Cardiac muscle cell (in vitro differentiated cells and primary cell): ENCODE results near the gene PRKCH. TPM values are rescaled to one million over a fixed set of nuclear protein-coding genes. Genes with fewer than 3 reads are reported as not detected.
A peak's percentile ranks its signal among the peaks of the same experiment; 100 is the strongest.

ENCODE experiments used
- DNase-seq, 2 donors: peaks; one replicate each; pipeline versions ENCODE4 v3.0.0 to v3.0.0-alpha.2; 2010 to 2017; ENCODE audit warnings: low read depth in 1 of 2, low spot score in 1 of 2
- H3K27ac ChIP-seq: fragments of 200-600 bp; sonication (generic); 2 replicates; pipeline ENCODE4 v1.5.1; 2016
- H3K27me3 ChIP-seq: fragments of 200-600 bp; sonication (generic); 2 replicates; pipeline ENCODE4 v1.6.0; 2016; ENCODE audit warnings: control low read depth
- H3K36me3 ChIP-seq: fragments of 200-600 bp; sonication (generic); 2 replicates; pipeline ENCODE4 v1.5.1; 2016; ENCODE audit warnings: control low read depth
- H3K4me1 ChIP-seq: fragments of 200-600 bp; sonication (generic); 2 replicates; pipeline ENCODE4 v1.8.1; 2017; ENCODE audit warnings: low read depth, mild to moderate bottlenecking, mixed run types
- H3K4me3 ChIP-seq: fragments of 200-600 bp; sonication (generic); 2 replicates; pipeline ENCODE4 v1.5.1; 2016; ENCODE audit warnings: mild to moderate bottlenecking
- H3K9me3 ChIP-seq: fragments of 200-600 bp; sonication (generic); 2 replicates; pipeline ENCODE4 v1.5.1; 2017; ENCODE audit warnings: low read depth, mild to moderate bottlenecking, control low read depth
- CTCF ChIP-seq: IDR thresholded peaks from 2 replicates; pipeline ENCODE4 v1.5.1; 2012; ENCODE audit warnings: low read depth, mild to moderate bottlenecking, low read length
- polyA plus RNA-seq: library from polyadenylated mRNA; unstranded; fragments of >200 nt; fragmentation: Nextera tagmentation; extraction: Ambion mirVana; gene quantifications from 2 replicates; pipeline ENCODE4 v1.2.1, GENCODE V29; 2016
- total RNA-seq: library from RNA; depleted of rRNA; stranded (reverse); fragments of >200 nt; gene quantifications from 2 replicates; pipeline ENCODE4 v1.2.3, GENCODE V29; 2016

PRKCH gene
- total and polyA plus RNA-seq, 2 experiments from 2014 or later, result 51.0 to 128 TPM

- Histone ChIP-seq H3K27me3 (no peaks in the 10 kb centered on the region), H3K36me3 (peaks cover 9% of the 10 kb centered on the region), H3K9me3 (no peaks in the 10 kb centered on the region), H3K4me1 (peaks cover 15% of the 10 kb centered on the region), H3K4me3 (no peak overlapping the region), H3K27ac (peak overlapping the region; percentile 64)
- TF ChIP-seq CTCF, result no peak
- peak in 1 of 2 donors; percentile 80 for DNase-seq
These were observed 133.2 kb downstream of the PRKCH start for GRCh38 chr14:61454545-61454944.

GRCh38 chr14:61455351-61455750 is 134.0 kb downstream of the PRKCH start:
- TF ChIP-seq CTCF, result no peak

GRCh38 chr14:61456720-61457119 is 135.3 kb downstream of the PRKCH start:
- Histone ChIP-seq H3K36me3 (peaks cover 9% of the 10 kb centered on the region), H3K27ac (no peak overlapping the region), H3K4me1 (peaks cover 20% of the 10 kb centered on the region), H3K4me3 (no peak overlapping the region), H3K9me3 (no peaks in the 10 kb centered on the region), H3K27me3 (no peaks in the 10 kb centered on the region)
- peak; percentile 88 to 89 for DNase-seq
- peak; percentile 82 for TF ChIP-seq CTCF

More at GRCh38 chr14:61455351-61455750, 134.0 kb downstream of the PRKCH start:
- peaks cover 9% of the 10 kb centered on the region for H3K36me3 ChIP-seq
- no peak for DNase-seq
- H3K27ac ChIP-seq, result no peak overlapping the region
- H3K27me3 ChIP-seq, result no peaks in the 10 kb centered on the region
- peaks cover 15% of the 10 kb centered on the region for H3K4me1 ChIP-seq
- H3K4me3 ChIP-seq, result no peak overlapping the region
- no peaks in the 10 kb centered on the region for H3K9me3 ChIP-seq

- DNase-seq, result no peak
- H3K27me3 ChIP-seq, result no peaks in the 10 kb centered on the region
- TF ChIP-seq CTCF, result no peak
- H3K4me1 ChIP-seq, result peaks cover 30% of the 10 kb centered on the region
- peaks cover 9% of the 10 kb centered on the region for H3K36me3 ChIP-seq
- H3K9me3 ChIP-seq, result no peaks in the 10 kb centered on the region
- H3K4me3 ChIP-seq, result no peak overlapping the region
- H3K27ac ChIP-seq, result no peak overlapping the region
These were observed 137.4 kb downstream of the PRKCH start for GRCh38 chr14:61458766-61459165.

- no peak for DNase-seq
- Histone ChIP-seq H3K27me3 (no peaks in the 10 kb centered on the region), H3K36me3 (peaks cover 9% of the 10 kb centered on the region), H3K4me1 (peaks cover 28% of the 10 kb centered on the region), H3K4me3 (no peak overlapping the region), H3K9me3 (no peaks in the 10 kb centered on the region), H3K27ac (no peak overlapping the region)
- no peak for TF ChIP-seq CTCF
These were observed 137.8 kb downstream of the PRKCH start for GRCh38 chr14:61459229-61459628.

GRCh38 chr14:61460063-61460462 is 138.7 kb downstream of the PRKCH start:
- TF ChIP-seq CTCF, result no peak
- peaks cover 22% of the 10 kb centered on the region for H3K4me1 ChIP-seq
- DNase-seq, result no peak
- no peaks in the 10 kb centered on the region for H3K27me3 ChIP-seq
- no peaks in the 10 kb centered on the region for H3K9me3 ChIP-seq
- no peak overlapping the region for H3K27ac ChIP-seq
- H3K4me3 ChIP-seq, result no peak overlapping the region
- H3K36me3 ChIP-seq, result peaks cover 9% of the 10 kb centered on the region
